GM18526 (cell line): ENCODE data around the gene OR56B1.
A peak's percentile ranks its signal among the peaks of the same experiment; 100 is the strongest.

ENCODE experiments used
- POLR2A ChIP-seq: IDR thresholded peaks from 3 replicates; pipeline ENCODE4 v1.6.1; 2011; ENCODE audit not compliant: insufficient read length; ENCODE audit errors: extremely low read depth

Gene OR56B1, protein sequence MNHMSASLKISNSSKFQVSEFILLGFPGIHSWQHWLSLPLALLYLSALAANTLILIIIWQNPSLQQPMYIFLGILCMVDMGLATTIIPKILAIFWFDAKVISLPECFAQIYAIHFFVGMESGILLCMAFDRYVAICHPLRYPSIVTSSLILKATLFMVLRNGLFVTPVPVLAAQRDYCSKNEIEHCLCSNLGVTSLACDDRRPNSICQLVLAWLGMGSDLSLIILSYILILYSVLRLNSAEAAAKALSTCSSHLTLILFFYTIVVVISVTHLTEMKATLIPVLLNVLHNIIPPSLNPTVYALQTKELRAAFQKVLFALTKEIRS

GRCh38 chr11:5736396-5736795 lies at the start of gene OR56B1:
TSS of gene OR56B1 (plus strand) at chr11:5736448. CDS start at chr11:5736517, 69 bp downstream.
- TF ChIP-seq POLR2A = no peak

DNA sequence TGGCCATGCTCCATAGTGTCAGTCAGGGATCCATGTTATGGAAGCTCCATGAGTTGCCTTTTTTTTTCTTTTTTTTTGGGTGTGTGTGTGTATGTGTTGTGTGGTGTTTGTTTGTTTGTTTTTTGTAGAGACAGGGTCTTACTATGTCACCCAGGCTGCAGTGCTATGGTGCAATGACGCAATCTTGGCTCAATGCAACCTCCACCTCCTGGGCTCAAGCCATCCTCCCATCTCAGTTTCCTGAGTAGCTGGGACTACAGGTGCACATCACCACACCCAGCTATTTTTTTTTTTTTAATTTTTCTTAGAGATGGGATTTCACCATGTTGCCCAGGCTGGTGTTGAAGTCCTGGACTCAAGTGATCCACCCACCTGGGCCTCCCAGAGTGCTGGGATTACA lies 47.8 kb upstream of the OR56B1 start:
- no peak for TF ChIP-seq POLR2A

DNA sequence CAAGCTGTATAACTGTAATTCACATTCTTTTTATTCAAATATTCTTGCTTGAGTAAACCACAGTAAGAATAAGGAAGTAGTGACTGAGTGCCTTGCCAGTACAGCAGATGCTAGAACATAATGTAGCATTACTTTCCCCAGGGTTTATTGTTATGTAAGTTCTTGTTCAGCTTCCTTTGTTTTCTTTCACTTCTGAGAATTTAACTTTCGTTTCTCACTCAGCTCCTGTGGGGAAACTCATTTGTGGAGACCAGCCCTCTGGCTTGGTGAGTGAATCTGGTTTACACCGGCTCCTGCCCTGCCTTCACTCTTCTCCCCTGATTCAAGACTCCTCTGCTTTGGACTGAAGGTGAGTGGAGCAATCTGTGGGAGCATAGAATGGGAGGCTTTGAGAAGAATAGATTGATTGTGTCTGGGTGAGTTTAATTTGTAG lies 46.7 kb upstream of the OR56B1 start, which contains the start of gene TRIM22:
Gene TRIM22, plus strand, starts transcription at position 240 of the 433 bp plus-strand sequence. CDS start 6,443 bp downstream, outside the sequence.
- TF ChIP-seq POLR2A = peak; percentile 51

DNA sequence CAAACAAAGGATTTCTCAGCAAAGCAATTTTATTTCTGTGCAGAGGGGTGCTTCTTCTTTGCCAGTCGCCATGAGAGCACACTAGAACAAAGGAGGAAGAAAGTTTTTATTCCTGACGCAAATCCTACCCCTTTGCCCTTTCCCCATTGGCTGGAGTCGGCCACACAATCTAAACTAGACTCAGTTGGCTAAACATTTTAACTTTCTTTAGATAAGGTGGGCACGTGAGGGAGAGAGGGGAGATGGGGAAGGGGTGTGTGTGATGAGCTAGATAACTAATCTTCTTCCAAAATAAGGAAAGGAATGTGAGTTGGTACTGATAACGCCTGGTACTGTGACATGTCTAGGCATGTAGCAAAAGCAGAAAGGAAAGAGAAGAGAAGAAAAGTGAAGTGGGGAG lies 46.0 kb upstream of the OR56B1 start:
- no peak for TF ChIP-seq POLR2A

DNA sequence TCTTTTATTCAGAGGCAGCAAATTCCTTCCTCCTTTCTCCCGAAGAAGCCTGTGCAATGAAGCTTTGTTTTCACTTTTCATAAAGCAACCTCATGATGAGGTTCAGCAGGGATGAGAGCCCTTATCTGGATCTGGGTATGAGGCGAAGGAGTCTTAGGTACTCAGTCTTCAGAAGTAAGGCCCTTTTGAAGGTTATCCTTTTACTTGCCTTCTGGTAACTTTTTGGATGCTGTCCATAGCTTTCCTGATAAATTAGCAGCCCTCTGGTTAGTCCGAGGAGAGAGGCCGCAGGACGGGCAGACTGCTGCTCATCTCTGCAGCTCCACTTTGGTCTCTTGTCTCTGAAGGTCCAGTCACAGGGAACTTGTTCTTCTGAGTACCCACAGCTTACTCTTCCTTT lies 45.5 kb upstream of the OR56B1 start:
- TF ChIP-seq POLR2A = peak; percentile 16

DNA sequence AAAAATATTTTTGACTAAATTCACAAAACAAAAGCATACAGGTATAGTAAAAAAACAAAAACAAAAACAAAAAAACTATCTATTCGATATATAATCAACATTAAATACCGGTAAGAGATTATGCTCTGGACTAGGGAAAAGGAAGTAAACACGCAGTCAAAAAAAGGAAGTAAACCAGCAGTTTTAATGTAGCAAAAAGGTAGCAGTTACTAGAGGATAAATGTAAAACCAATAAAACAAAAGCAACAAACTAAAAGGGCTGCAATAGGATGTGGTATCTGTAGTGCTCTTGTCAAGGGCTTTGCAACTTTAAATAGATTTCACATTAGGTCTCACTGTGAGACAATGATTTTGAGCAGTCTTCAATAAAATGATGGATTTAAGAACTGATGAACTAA lies 44.3 kb upstream of the OR56B1 start:
- TF ChIP-seq POLR2A = no peak

DNA sequence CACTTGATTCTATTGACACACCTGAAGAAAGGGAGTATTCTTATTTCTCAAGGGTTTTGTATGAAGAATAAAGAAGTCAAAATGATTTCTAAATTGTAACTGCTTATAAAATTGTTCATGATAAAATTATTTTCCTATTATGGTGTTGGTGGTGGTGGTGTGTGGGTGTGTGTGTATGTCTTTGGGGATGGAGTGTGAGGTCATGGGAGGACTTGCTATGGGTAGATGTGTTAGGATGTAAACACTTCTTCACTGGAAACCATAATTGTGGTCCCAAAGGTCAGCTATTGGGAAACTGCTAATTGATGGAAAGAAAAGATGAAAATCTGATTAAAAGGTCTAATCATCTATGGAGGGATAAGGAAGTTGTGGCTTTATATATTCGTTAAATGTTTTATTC lies 41.6 kb upstream of the OR56B1 start:
- no peak for TF ChIP-seq POLR2A

GRCh38 chr11:5695580-5695979 lies 40.7 kb upstream of the OR56B1 start:
- TF ChIP-seq POLR2A = no peak

GRCh38 chr11:5696210-5696609 lies 40.0 kb upstream of the OR56B1 start:
- no peak for TF ChIP-seq POLR2A

DNA sequence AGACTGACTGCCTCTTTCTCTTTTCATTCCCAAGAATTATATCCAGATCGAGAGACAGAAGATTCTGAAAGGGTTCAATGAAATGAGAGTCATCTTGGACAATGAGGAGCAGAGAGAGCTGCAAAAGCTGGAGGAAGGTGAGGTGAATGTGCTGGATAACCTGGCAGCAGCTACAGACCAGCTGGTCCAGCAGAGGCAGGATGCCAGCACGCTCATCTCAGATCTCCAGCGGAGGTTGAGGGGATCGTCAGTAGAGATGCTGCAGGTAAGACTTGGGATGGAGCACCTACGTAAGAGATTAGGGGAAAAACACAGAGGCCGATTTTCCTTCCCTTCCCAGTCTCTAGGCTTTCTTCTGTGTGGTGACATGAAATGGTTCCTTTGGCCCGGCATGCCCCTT lies 38.0 kb upstream of the OR56B1 start:
- TF ChIP-seq POLR2A = no peak

- TF ChIP-seq POLR2A = no peak
These were observed 35.7 kb upstream of the OR56B1 start for GRCh38 chr11:5700421-5701054.

DNA sequence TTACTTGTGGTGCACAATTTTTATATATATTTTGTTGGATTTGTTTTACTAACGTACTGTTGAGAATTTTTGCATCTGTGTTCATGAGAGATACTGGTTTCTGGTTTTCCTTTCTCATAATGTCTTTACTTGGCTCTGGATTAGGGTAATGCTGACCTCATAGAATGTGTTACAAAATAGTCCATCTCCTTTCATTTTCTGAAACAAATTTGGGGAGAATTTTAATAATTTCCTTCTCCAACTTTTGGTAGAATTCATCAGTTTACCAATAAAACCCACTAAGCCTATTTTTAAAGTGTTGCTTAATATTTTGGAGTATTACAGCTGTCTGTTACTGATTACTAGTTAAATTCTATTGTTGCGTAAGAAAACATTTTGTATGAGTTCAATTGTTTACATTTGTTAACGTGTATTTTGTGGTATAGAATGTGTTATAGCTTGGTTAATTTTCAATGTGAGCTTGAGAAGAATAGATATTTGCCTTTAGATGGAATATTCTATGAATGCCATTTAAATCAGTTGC lies 35.1 kb upstream of the OR56B1 start:
- TF ChIP-seq POLR2A = no peak

DNA sequence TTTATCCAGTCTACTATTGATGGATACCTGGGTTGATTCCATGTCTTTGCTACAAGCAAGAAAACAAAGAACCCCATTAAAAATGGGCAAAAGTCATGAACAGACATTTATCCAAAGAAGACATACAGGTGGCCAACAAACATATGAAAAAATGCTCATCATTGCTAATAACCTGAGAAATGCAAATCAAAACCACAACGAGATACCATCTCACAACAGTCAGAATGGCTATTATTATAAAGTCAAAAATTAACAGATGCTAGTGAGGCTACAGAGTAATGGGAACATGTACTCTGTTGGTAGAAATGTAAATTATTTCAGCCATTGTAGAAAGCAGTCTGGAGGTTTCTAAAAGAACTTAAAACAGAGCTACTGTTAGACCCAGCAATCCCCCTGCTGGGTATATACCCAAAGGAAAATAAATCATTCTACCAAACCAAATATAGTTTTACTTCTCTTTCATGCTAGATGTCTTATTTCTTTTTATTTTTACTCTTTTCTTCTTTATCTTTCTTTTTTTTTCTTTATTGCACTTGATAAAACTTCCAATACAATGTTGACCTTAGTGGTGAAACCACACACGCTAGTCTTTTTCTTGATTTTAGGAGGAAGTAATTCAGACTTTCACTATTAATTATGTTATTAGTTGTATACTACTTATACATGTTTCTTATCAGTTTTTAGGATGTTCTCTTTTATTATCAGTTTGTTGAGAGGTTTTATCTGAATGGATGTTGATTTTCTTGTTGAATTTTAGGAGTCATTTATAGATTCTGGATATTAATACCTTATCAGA lies 32.3 kb upstream of the OR56B1 start:
- TF ChIP-seq POLR2A = no peak

DNA sequence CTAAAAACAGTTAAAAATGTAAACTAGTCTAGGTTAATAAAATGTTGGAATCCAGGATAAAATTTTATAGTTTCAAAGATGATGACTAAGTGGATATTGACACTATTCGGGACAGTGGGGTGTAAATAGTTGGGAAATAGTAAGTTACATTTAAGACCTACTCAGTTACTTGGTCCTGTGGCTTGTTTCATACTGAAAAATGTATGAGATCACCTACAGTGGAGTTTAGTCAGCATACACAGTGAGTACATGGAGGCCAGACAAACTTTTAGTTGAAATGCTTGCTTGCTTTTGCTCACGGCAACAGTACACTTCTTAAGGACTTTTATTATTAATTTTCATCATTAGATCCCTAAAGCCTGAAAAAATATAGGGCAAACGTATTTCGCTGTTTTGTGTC lies 30.6 kb upstream of the OR56B1 start:
- no peak for TF ChIP-seq POLR2A

DNA sequence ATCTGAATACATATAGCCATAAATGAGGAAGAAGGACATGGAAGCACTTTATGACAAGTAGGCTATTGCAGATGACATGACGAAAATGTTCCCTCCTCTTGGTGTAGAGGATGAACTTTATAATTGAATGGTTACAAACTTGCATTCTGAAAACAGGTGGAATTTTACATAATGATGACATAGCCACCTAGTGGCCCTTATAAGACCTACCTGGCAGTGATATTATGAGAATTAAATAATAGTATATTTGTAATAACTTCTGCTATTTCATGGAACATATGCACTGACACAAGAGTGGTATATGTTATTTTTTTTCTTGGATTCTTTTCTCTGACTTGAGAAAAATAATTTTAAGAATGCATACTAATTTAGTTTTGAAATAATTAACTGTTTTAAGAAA lies 23.7 kb upstream of the OR56B1 start:
- no peak for TF ChIP-seq POLR2A

DNA sequence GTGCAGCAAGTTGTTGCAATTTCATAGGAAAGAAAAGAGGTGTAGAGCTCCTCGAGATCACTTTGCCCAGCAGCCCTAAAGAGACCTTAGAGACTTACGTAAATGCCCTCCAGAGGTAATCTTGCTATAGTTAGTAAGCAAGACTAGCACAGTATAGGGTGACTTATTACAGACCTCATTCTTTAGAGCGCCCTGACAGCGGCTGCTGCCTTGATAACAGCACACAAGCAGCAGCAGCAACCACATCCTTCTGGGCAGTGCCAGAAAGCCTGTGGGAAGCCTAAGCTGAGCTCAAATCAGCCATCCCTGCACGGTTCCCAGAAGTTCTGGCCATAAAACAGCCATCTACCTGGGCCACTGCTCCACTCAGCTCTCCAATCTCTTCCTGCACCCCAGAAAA lies 22.6 kb upstream of the OR56B1 start:
- TF ChIP-seq POLR2A = no peak
